NB4 (cell line): ENCODE measurements around the gene SEL1L.
"Not testable (repeated sequence)": the region's sequence is repeated elsewhere in the genome, so short reads cannot be mapped to it uniquely, and the experiment has no call there.

Experiments
- DNase-seq: peaks from one replicate; pipeline ENCODE4 v3.0.0; 2010; ENCODE audit warnings: low read depth
- H3K4me3 ChIP-seq: one replicate; pipeline ENCODE4 v1.5.1; 2011; ENCODE audit warnings: mild to moderate bottlenecking, low read depth, low read length, moderate library complexity
- MYC ChIP-seq: IDR thresholded peaks from 2 replicates; pipeline ENCODE4 v1.6.1; 2011; ENCODE audit warnings: low read depth, low read length
- POLR2A ChIP-seq: IDR thresholded peaks from 2 replicates; pipeline ENCODE4 v1.6.1; 2011; ENCODE audit warnings: mild to moderate bottlenecking; ENCODE audit not compliant: insufficient read length; ENCODE audit errors: extremely low read depth
- TF ChIP-seq, protein P1 (sequence below): IDR thresholded peaks from one replicate; pipeline ENCODE4 v1.5.1; 2012; ENCODE audit warnings: low read depth, low read length
- TF ChIP-seq, protein P2 (sequence below): IDR thresholded peaks from 2 replicates; pipeline ENCODE4 v1.6.1; 2011; ENCODE audit warnings: low read depth, low read length

The SEL1L gene

DNA sequence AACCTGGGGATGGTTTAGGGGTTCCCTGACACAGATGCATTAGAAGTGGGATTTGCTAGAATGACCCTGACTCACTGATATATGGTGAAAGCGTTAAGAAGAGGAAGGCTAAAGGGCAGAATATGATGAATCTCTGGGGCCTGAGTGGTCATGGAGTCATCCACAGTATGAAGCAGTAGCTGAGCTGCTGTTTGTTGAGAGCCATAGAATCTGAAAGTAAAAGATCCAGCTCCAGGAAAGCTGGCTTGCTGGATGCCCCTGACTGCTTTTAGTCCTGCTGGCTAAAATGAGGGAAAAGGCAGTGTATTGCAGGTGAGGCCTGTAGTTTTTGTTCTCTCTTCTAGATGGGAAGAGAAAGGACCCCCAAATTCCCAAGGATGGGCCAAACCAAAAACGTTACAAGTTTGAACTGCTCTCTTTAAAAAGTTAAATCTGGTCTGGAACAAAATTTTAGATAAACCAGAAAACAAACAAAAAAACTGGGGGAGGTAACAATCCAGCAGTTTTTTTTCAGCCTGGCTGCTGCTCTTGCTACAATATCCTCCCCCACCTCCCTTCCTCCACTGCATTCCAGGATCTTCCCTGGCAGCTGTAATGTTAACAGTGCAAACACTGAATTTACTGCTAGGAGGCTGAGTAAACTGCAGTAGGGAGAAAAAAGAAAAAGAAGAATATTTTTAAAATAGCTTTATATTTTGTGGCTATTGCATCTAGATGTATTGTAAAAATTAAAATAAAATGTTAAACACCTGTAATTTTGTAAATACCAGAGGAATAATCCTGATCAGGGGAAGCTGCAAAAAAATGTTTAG, 16.5 kb downstream of the SEL1L start:
- TF ChIP-seq MYC (no peak), POLR2A (no peak)
- TF ChIP-seq, protein P1, sequence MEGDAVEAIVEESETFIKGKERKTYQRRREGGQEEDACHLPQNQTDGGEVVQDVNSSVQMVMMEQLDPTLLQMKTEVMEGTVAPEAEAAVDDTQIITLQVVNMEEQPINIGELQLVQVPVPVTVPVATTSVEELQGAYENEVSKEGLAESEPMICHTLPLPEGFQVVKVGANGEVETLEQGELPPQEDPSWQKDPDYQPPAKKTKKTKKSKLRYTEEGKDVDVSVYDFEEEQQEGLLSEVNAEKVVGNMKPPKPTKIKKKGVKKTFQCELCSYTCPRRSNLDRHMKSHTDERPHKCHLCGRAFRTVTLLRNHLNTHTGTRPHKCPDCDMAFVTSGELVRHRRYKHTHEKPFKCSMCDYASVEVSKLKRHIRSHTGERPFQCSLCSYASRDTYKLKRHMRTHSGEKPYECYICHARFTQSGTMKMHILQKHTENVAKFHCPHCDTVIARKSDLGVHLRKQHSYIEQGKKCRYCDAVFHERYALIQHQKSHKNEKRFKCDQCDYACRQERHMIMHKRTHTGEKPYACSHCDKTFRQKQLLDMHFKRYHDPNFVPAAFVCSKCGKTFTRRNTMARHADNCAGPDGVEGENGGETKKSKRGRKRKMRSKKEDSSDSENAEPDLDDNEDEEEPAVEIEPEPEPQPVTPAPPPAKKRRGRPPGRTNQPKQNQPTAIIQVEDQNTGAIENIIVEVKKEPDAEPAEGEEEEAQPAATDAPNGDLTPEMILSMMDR: no peak
- TF ChIP-seq, protein P2, sequence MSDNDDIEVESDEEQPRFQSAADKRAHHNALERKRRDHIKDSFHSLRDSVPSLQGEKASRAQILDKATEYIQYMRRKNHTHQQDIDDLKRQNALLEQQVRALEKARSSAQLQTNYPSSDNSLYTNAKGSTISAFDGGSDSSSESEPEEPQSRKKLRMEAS: no peak
- H3K4me3 ChIP-seq: no peak overlapping the region
- DNase-seq: no peak

DNA sequence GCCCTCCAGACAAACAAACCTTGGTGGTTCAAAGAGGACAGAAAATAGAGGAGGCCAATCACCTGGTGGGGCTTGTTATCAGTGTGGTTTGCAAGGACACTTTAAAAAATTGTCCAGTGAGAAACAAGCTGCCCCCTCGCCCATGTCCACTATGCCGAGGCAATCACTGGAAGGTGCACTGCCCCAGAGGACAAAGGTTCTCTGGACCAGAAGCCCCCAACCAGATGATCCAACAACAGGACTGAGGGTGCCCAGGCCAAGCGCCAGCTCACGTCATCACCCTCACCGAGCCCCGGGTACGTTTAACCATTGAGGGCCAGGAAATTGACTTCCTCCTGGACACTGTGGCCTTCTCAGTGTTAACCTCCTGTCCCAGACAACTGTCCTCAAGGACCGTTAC, 17.7 kb downstream of the SEL1L start:
- not testable (repeated sequence) for H3K4me3 ChIP-seq, DNase-seq

DNA sequence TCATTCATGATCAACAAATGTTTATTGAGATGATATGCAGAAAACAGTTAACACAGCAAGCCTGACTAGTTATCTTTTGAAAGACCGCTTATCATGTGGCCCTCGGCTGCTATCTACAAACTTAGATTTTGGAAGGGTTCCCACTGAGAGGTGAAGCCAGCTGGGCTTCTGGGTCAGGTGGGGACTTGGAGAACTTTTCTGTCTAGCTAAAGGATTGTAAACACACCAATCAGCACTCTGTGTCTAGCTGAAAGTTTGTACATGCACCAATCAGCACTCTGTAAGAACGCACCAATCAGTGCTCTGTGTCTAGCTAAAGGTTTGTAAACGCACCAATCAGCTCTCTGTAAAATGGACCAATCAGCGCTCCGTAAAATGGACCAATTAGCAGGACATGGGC, 20.8 kb downstream of the SEL1L start:
- DNase-seq: not testable (repeated sequence)

DNA sequence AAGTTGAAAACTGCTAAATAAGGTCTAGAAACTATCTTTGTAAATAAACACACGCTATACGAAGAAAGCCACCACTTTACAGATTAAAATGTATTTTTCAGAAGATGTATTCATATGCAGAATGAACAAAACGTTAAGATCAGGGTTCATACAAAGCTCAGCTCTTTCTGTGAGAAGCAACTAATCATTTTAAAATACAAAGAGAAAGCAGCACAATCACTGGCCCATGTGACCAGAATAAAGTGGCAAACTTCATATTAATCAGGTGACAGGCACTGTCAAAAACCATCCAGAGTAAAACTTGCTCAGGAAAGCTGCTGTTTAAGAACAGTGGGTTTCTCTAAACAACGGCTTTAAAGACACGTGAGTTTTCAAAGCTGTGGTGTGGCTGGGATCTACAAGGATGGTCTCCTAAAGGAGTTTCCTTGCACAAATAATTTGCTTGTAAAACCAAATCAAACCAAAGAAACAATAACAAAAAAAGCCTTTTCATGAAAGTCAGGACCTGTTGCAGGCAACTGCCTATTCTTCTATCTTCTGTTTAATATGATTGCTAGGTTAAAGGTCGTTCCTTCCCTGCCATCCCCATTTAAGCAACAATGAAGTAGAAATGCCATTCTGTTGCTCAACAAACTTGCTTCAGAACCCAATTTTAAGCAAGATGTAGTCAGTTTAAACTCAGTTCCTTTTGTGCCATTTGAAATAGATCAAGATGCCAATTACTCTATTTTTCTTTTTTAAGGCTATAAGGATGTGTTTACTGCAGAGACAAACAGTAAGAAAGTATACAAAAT, 22.3 kb downstream of the SEL1L start:
- no peak overlapping the region for H3K4me3 ChIP-seq
- no peak for DNase-seq
- TF ChIP-seq, protein P1: no peak

More for the DNA sequence above, 20.8 kb downstream of the SEL1L start:
- H3K4me3 ChIP-seq: not testable (repeated sequence)

DNA sequence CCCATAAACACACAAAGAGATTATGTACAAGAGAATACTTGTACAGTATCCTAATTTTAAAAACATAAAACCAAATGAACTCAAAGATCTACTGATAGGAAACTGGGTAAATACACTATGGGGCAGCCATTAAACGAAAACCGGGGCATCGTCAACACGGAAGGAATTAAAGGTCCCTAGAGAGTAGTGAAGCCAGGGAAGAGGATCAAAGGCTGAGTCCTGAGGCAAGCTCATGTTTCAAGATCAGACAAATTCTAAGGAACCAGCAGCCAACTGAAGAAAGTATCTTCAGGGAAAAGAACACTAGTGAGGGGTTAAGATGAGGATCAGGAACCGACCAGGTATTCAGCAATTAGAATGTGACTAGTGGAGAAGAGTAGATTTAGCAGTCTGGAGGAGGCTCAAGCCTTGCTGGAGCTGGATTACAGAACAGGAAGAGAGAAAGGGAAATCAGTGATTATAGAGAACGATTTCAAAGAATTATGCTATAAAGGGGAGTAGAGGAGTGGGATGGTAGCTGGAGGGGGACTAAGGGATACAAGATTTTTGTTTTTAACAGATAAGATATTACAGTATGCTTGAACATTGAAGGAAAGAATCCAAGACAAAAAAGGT, 23.7 kb downstream of the SEL1L start:
- TF ChIP-seq MYC: no peak
- no peak for TF ChIP-seq POLR2A
- TF ChIP-seq, protein P1: no peak
- no peak for DNase-seq
- H3K4me3 ChIP-seq: no peak overlapping the region

DNA sequence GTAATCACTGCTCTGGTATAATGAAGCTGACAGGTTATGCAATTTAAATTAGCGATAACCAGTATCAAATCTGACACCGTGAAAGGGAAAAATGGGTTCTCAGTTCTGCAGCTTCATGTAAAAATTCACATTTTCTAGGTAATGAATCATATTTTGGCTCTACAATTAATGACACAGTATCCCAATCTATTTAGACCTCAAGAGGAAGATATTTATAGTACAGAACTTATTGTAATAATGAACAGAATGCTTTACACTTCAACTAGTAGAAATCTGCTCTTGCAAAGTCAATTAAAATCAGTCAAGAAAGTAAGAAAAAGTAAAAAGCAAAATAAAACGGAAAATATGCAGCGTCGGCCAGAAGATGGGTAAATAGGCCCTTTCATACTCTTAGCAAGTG, 24.3 kb downstream of the SEL1L start:
- TF ChIP-seq, protein P2: no peak
- TF ChIP-seq, protein P1: no peak
- no peak for TF ChIP-seq POLR2A
- no peak for TF ChIP-seq MYC
- no peak overlapping the region for H3K4me3 ChIP-seq
- no peak for DNase-seq

DNA sequence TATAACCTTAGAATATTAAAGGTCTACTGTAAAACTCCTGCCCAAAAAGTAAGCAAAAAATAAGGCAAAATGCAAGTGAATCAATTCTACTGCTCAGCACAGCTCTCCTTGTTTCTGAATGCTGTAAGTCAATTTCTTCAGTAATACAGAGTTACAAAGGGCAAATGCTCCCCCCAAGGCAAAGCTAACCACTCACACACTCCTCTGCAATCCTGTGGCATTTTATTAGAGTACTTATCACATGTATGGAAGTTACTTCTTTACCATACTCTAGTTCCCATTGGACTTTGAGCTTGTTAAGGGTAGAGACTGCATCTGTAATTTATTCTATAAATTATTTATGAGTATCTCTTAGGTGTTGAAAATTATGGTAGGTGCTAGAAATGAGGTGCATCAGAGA, 27.2 kb downstream of the SEL1L start:
- no peak overlapping the region for H3K4me3 ChIP-seq
- no peak for TF ChIP-seq MYC
- no peak for TF ChIP-seq POLR2A
- TF ChIP-seq, protein P2: no peak
- TF ChIP-seq, protein P1: no peak
- no peak for DNase-seq
